22Rv1 (cell line): ENCODE results near the gene SLC9A7.

Experiments used
- CTCF ChIP-seq: fragments of 450-650 bp; IDR thresholded peaks from 2 replicates; pipeline ENCODE4 v1.5.1; 2017; ENCODE audit warnings: mild to moderate bottlenecking
- ZFX ChIP-seq: fragments of 450-650 bp; IDR thresholded peaks from 2 replicates; pipeline ENCODE4 v1.6.1; 2017; ENCODE audit warnings: antibody characterized with exemption, borderline replicate concordance

- TF ChIP-seq CTCF (no peak), ZFX (no peak)
Measured at GRCh38 chrX:46727441-46727840, 31.5 kb downstream of the SLC9A7 start.
